GM20000 (cell line): ENCODE data around the gene TTLL3.
A peak's percentile ranks its signal among the peaks of the same experiment; 100 is the strongest.

Source experiments
- DNase-seq: peaks from one replicate; pipeline ENCODE4 v3.0.0; 2012; ENCODE audit warnings: low spot score
- TF ChIP-seq, protein P1 (sequence below): IDR thresholded peaks from 2 replicates; pipeline ENCODE4 v1.5.1; 2012; ENCODE audit warnings: mild to moderate bottlenecking, control low read depth; ENCODE audit errors: extremely low read depth, missing control alignments

The TTLL3 gene

DNA sequence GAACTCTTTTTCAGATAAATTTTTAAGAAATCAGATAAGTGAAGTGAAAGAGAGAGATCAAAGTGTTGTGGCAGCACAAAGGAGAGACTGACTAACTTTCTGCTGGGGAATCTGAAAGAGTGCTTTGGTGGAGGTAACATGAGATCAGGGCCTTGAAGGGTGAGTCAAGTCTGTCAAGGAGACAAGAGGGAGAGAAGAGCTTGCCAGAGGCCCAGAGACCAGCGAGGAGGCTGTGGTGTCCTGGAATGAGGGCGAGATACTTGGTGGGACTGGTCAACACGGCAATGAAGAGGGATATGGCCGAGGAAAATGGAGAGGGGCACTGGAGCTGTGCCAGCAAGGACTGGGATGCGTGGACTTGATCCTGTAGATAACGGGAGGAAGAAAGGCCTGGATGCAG is 22.3 kb upstream of the TTLL3 start:
- no peak for DNase-seq

DNA sequence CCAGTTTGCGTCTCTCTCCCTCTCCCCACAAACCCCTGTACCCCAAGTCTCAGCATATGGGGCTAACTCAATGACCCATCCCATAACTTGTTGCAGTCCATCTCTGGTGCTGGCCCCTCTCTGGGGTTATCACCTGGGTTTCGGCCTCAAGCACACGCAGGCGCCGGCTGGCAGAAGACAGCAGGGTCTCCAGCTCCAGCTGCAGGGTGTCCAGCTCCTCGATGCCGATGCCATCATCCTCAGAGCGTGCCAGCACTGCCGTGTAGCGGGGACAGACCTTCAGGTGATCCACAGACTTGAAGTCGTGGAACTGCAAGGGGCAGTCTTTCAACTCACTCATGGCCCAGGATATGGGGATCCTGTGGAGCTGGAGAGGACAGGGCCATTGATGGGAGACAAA is 18.9 kb upstream of the TTLL3 start:
- TF ChIP-seq, protein P1, sequence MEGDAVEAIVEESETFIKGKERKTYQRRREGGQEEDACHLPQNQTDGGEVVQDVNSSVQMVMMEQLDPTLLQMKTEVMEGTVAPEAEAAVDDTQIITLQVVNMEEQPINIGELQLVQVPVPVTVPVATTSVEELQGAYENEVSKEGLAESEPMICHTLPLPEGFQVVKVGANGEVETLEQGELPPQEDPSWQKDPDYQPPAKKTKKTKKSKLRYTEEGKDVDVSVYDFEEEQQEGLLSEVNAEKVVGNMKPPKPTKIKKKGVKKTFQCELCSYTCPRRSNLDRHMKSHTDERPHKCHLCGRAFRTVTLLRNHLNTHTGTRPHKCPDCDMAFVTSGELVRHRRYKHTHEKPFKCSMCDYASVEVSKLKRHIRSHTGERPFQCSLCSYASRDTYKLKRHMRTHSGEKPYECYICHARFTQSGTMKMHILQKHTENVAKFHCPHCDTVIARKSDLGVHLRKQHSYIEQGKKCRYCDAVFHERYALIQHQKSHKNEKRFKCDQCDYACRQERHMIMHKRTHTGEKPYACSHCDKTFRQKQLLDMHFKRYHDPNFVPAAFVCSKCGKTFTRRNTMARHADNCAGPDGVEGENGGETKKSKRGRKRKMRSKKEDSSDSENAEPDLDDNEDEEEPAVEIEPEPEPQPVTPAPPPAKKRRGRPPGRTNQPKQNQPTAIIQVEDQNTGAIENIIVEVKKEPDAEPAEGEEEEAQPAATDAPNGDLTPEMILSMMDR: no peak
- no peak for DNase-seq

More for the DNA sequence above, 22.3 kb upstream of the TTLL3 start:
- TF ChIP-seq, protein P1: no peak

DNA sequence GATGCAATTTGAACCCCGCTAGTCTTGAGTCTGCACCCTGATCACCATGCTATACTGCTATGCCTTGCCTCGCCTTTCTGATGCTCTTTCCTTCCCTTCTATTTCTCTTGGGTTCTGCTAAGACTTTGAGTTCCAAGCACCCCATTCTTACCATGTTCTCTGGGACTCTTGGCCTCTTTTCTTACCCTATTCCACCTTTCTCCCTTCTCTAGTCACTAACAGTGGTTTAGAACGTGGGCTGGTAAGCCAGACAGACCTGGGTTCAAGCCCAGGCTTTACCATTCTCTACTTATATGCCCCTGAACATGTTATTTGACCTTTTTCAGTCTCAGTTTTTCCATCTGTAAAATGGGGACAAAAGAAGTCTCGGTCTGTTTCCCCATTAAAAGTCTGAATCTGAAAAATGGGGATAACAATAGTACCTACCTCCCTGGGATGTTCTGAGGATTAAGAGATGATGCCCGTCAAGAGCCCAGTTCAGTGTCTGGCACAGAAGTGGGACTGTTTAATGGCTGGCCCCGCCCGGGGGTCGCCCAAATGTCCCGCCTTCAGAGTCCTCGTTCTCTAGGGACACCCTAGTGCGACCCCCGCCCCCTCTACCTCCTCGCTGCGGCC is 18.2 kb upstream of the TTLL3 start:
- no peak for DNase-seq
- TF ChIP-seq, protein P1: no peak

DNA sequence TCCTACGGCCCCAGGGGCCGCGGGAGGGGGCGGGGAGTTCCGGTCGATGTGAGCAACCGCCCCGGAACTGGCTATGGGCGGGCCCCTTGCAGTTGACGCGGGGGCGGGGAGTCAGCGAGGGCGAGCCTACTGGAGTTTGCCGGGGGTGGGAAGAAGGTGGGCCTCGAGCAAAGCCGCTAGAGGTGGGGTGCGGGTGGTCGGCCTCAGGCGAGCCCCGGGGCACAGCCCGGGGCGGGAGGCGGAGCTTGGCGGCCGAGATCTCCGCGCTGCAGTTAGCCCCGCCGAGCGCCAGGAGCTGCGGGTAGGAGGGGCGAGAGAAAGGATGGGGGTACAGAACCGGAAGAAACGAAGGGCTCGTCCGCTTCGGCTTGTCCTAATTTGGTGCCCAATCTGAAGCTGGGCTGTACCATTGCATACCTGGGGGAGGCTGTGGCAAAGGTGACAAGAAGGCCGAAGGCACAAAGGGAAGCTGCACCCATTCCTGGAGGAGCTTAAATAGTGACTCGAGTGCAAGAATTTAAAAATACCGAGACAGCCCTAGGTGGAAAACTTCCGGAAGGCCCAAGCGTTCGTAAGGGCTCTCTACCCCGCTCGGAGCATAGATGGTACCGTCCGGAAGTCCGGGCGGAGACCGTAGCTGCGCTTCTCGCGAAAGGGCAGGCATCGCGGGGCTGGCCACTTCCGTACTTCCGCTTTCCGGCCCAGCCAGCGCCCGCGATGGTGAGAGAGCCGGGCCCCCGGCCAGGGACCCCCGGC is 17.5 kb upstream of the TTLL3 start, which contains the start of the genes ARPC4 and TADA3:
ARPC4 (plus strand) TSS at position 678 of the 756 bp plus-strand sequence; CDS start at position 718, 40 bp downstream.
TADA3 (minus strand) TSS at position 69 of the 756 bp plus-strand sequence. CDS start 1,007 bp downstream, outside the sequence.
- DNase-seq: peak; percentile 93
- TF ChIP-seq, protein P1: no peak

DNA sequence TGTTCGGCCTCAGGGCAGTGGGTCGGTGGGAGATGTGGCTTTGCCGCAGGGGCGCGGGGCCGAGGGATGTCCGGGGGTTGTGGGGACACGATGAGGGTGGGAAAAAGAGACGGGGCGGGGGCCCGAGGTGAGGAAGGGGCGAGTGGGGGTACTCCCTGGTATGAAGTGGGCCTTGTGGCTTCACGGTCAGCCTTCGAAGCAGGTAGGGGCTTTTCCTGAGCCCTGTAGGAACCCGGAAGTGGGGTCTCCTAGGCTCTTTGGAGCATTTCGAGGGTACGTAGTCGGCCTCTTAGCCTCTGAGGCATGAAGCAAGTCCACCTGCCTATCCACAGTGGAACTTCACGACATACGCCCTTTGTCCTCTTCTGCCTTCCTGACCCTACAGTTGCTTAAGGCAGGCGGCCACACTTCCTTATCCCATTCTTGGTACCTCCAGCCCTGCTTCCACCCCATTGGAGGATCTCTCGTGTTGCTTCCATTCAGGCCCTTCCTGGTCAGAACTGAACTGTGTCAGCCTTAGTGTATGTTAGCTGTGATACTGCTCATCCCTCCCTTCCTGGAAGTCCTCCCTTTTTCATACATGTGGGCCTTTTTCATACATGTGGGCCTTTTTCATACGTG is 16.8 kb upstream of the TTLL3 start:
- TF ChIP-seq, protein P1: no peak
- no peak for DNase-seq

DNA sequence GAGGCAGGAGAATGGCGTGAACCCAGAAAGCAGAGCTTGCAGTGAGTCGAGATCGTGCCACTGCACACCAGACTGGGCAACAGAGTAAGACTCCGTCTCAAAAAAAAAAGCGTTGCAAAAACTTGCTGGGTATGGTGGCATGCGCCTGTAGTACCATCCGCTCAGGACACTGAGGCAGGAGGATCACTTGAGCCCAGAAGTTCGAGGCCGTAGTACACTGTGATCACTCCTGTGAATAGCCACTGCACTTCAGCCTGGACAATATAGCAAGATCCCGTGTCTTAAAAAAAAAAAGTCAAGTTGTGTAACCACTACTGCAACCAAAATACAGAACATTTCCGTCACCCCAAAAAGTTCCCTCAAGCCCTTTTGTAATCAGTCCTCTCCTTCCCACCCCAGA is 15.7 kb upstream of the TTLL3 start:
- DNase-seq: no peak
- TF ChIP-seq, protein P1: no peak

DNA sequence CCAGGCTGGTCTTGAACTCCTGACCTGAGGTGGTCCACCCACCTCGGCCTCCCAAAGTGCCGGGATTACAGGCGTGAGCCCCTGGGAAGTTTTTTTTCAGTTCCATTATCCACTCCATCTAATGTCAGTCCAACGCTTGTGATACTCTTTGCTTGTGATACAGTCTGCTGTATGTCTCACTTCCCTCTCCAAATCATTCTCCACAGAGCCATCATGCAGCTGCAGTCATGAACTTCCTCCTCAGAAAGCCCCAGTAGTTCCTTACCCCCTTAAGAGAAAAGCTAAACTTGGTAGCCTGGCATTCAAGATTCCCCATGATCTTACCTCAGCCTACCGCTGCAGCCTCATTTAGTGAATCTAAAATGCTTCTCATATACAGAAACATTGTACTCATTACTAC is 14.9 kb upstream of the TTLL3 start:
- DNase-seq: no peak
- TF ChIP-seq, protein P1: no peak
